AG10803 (cell line): Measurements from ENCODE around the gene UTP14A.
"Not testable (repeated sequence)": the region's sequence is repeated elsewhere in the genome, so short reads cannot be mapped to it uniquely, and the experiment has no call there.

ENCODE experiments used
- DNase-seq: peaks from one replicate; pipeline ENCODE4 v3.0.0; 2010; ENCODE audit warnings: low read depth
- H3K4me3 ChIP-seq: 2 replicates; pipeline ENCODE4 v1.5.1; 2011; ENCODE audit warnings: mild to moderate bottlenecking, low read length, control low read depth
- TF ChIP-seq, protein P1 (sequence below): conservative IDR thresholded peaks from 2 replicates; pipeline ENCODE4 v1.5.1; 2011; ENCODE audit warnings: mild to moderate bottlenecking, low read length, control low read depth, inconsistent platforms

Gene UTP14A, protein sequence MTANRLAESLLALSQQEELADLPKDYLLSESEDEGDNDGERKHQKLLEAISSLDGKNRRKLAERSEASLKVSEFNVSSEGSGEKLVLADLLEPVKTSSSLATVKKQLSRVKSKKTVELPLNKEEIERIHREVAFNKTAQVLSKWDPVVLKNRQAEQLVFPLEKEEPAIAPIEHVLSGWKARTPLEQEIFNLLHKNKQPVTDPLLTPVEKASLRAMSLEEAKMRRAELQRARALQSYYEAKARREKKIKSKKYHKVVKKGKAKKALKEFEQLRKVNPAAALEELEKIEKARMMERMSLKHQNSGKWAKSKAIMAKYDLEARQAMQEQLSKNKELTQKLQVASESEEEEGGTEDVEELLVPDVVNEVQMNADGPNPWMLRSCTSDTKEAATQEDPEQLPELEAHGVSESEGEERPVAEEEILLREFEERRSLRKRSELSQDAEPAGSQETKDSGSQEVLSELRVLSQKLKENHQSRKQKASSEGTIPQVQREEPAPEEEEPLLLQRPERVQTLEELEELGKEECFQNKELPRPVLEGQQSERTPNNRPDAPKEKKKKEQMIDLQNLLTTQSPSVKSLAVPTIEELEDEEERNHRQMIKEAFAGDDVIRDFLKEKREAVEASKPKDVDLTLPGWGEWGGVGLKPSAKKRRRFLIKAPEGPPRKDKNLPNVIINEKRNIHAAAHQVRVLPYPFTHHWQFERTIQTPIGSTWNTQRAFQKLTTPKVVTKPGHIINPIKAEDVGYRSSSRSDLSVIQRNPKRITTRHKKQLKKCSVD

GRCh38 chrX:129905787-129906580 is at the start of gene UTP14A:
TSS of gene UTP14A (plus strand) at chrX:129906164. CDS start at chrX:129906211, 47 bp downstream.
- DNase-seq, result peak; percentile 87
- TF ChIP-seq, protein P1, sequence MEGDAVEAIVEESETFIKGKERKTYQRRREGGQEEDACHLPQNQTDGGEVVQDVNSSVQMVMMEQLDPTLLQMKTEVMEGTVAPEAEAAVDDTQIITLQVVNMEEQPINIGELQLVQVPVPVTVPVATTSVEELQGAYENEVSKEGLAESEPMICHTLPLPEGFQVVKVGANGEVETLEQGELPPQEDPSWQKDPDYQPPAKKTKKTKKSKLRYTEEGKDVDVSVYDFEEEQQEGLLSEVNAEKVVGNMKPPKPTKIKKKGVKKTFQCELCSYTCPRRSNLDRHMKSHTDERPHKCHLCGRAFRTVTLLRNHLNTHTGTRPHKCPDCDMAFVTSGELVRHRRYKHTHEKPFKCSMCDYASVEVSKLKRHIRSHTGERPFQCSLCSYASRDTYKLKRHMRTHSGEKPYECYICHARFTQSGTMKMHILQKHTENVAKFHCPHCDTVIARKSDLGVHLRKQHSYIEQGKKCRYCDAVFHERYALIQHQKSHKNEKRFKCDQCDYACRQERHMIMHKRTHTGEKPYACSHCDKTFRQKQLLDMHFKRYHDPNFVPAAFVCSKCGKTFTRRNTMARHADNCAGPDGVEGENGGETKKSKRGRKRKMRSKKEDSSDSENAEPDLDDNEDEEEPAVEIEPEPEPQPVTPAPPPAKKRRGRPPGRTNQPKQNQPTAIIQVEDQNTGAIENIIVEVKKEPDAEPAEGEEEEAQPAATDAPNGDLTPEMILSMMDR, result no peak
- H3K4me3 ChIP-seq, result peak within 1 kb of the TSS; percentile 80

GRCh38 chrX:129859134-129859533 is 46.8 kb upstream of the UTP14A start:
- H3K4me3 ChIP-seq, DNase-seq: not testable (repeated sequence)

GRCh38 chrX:129866321-129866720 is 39.6 kb upstream of the UTP14A start:
- DNase-seq, H3K4me3 ChIP-seq: not testable (repeated sequence)

GRCh38 chrX:129872524-129872923 is 33.4 kb upstream of the UTP14A start:
- DNase-seq, result no peak
- TF ChIP-seq, protein P1, result no peak

DNA sequence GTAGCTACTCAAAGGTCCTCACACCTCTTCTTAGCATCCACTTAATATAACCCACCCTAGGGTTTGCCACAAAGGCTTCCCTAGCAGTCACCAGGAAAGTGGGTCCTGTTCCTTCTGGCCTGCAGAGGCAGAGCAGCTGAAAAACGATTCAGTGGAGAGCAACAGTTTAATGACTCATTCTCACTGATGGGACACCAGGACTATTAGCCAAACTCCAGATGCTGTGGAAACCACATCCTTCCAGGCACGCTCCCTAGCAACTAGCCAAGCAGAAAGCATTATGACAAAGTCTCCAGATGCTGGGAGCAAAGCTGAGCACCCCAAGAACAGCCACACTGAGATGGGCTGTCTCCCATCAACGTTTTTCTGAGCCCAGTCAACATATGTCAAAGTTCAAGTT is 30.3 kb upstream of the UTP14A start:
- DNase-seq, result peak; percentile 88
- no peak overlapping the region for H3K4me3 ChIP-seq
- TF ChIP-seq, protein P1, result peak; percentile 48

More at GRCh38 chrX:129872524-129872923, 33.4 kb upstream of the UTP14A start:
- no peak overlapping the region for H3K4me3 ChIP-seq

GRCh38 chrX:129876771-129877305 is 29.1 kb upstream of the UTP14A start:
- TF ChIP-seq, protein P1, result no peak
- no peak overlapping the region for H3K4me3 ChIP-seq
- peak; percentile 69 for DNase-seq

- no peak for DNase-seq
- no peak overlapping the region for H3K4me3 ChIP-seq
- TF ChIP-seq, protein P1, result no peak
Observed at GRCh38 chrX:129877401-129877800, 28.6 kb upstream of the UTP14A start.
